ENCODE data around the gene NACC2.

The NACC2 gene

GRCh38 chr9:136129176-136129575, 34.1 kb upstream of the NACC2 start:
- DNase-seq (ENCODE audit: low read depth in 2 of 2) = no peak

GRCh38 chr9:136128436-136128835, 33.3 kb upstream of the NACC2 start:
- DNase-seq (ENCODE audit: low read depth in 2 of 2) = no peak

- DNase-seq (ENCODE audit: low read depth in 2 of 2) = no peak
Observed at GRCh38 chr9:136127313-136127712, 32.2 kb upstream of the NACC2 start.

GRCh38 chr9:136124976-136125692, 30.0 kb upstream of the NACC2 start:
- no peak for DNase-seq (ENCODE audit: low read depth in 2 of 2)

GRCh38 chr9:136122425-136123383, 27.6 kb upstream of the NACC2 start:
- DNase-seq (ENCODE audit: low read depth in 2 of 2) = no peak

GRCh38 chr9:136121801-136122200, 26.7 kb upstream of the NACC2 start:
- no peak for DNase-seq (ENCODE audit: low read depth in 2 of 2)

GRCh38 chr9:136120438-136120844, 25.4 kb upstream of the NACC2 start:
- no peak for DNase-seq (ENCODE audit: low read depth in 2 of 2)

GRCh38 chr9:136119883-136120393, 24.8 kb upstream of the NACC2 start:
- DNase-seq (ENCODE audit: low read depth in 2 of 2) = no peak

GRCh38 chr9:136119061-136119882, 24.2 kb upstream of the NACC2 start:
- no peak for DNase-seq (ENCODE audit: low read depth in 2 of 2)

GRCh38 chr9:136118320-136119060, 23.4 kb upstream of the NACC2 start, which contains the start of gene TMEM250:
TMEM250 (minus strand) TSS chr9:136118875; CDS start chr9:136116900, 1,975 bp downstream.
- peak; percentile 92 to 94 for DNase-seq (ENCODE audit: low read depth in 2 of 2)

GRCh38 chr9:136117916-136118319, 22.8 kb upstream of the NACC2 start:
- no peak for DNase-seq (ENCODE audit: low read depth in 2 of 2)

- no peak for DNase-seq (ENCODE audit: low read depth in 2 of 2)
Observed at GRCh38 chr9:136117291-136117915, 22.3 kb upstream of the NACC2 start.

GRCh38 chr9:136116360-136117098, 21.4 kb upstream of the NACC2 start:
- DNase-seq (ENCODE audit: low read depth in 2 of 2) = no peak

GRCh38 chr9:136115641-136116359, 20.7 kb upstream of the NACC2 start:
- no peak for DNase-seq (ENCODE audit: low read depth in 2 of 2)

GRCh38 chr9:136115206-136115605, 20.1 kb upstream of the NACC2 start:
- DNase-seq (ENCODE audit: low read depth in 2 of 2) = no peak

- DNase-seq (ENCODE audit: low read depth in 2 of 2) = no peak
Observed at GRCh38 chr9:136114610-136115009, 19.5 kb upstream of the NACC2 start.

GRCh38 chr9:136112541-136112940, 17.5 kb upstream of the NACC2 start:
- DNase-seq (ENCODE audit: low read depth in 2 of 2) = no peak

- DNase-seq (ENCODE audit: low read depth in 2 of 2) = no peak
Observed at GRCh38 chr9:136111910-136112309, 16.8 kb upstream of the NACC2 start.

- DNase-seq (ENCODE audit: low read depth in 2 of 2) = no peak
Observed at GRCh38 chr9:136111190-136111589, 16.1 kb upstream of the NACC2 start.
